GM19455 (cell line): ENCODE results near the gene SLC38A3.
A peak's percentile ranks its signal among the peaks of the same experiment; 100 is the strongest.
"Not testable (repeated sequence)": the region's sequence is repeated elsewhere in the genome, so short reads cannot be mapped to it uniquely, and the experiment has no call there.

ENCODE experiments used
- ATAC-seq: cut with Tn5 transposase; IDR thresholded peaks from one replicate; pipeline ENCODE4 v1.9.1; 2021; ENCODE audit not compliant: unreplicated experiment

The SLC38A3 gene

GRCh38 chr3:50229490-50229889, 24.4 kb downstream of the SLC38A3 start:
- no peak for ATAC-seq

GRCh38 chr3:50230104-50230793, 25.2 kb downstream of the SLC38A3 start:
- ATAC-seq: no peak

GRCh38 chr3:50230794-50231125, 25.7 kb downstream of the SLC38A3 start:
- no peak for ATAC-seq

DNA sequence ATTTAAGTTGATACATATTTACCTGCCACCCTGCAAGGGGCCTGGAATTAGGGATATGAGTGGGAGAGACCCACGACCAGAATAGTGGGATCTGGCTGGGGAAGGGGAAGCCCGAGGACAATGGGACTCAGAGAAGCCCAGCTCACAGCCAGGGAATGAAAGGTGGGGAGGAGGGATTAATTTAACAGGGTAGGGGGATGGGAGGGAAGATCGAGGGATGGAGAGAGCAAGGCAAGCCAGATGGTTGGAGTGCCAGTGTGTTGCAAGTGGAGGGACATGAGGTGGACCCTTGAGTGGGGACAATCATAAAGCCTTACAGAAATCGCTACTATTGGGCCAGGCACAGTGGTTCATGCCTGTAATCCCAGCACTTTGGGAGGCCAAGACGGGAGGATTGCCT, 26.5 kb downstream of the SLC38A3 start:
- ATAC-seq: no peak

GRCh38 chr3:50232303-50232702, 27.2 kb downstream of the SLC38A3 start:
- ATAC-seq: no peak

GRCh38 chr3:50233176-50233575, 28.1 kb downstream of the SLC38A3 start:
- no peak for ATAC-seq

GRCh38 chr3:50235716-50236483, 30.8 kb downstream of the SLC38A3 start, which contains the start of gene GNAI2:
Gene GNAI2 (plus strand): TSS chr3:50236204. CDS start chr3:50236336, 132 bp downstream.
- peak; percentile 90 for ATAC-seq

- no peak for ATAC-seq
Observed at GRCh38 chr3:50236484-50237132, 31.5 kb downstream of the SLC38A3 start.

- ATAC-seq: no peak
Observed at GRCh38 chr3:50237133-50237651, 32.1 kb downstream of the SLC38A3 start.

DNA sequence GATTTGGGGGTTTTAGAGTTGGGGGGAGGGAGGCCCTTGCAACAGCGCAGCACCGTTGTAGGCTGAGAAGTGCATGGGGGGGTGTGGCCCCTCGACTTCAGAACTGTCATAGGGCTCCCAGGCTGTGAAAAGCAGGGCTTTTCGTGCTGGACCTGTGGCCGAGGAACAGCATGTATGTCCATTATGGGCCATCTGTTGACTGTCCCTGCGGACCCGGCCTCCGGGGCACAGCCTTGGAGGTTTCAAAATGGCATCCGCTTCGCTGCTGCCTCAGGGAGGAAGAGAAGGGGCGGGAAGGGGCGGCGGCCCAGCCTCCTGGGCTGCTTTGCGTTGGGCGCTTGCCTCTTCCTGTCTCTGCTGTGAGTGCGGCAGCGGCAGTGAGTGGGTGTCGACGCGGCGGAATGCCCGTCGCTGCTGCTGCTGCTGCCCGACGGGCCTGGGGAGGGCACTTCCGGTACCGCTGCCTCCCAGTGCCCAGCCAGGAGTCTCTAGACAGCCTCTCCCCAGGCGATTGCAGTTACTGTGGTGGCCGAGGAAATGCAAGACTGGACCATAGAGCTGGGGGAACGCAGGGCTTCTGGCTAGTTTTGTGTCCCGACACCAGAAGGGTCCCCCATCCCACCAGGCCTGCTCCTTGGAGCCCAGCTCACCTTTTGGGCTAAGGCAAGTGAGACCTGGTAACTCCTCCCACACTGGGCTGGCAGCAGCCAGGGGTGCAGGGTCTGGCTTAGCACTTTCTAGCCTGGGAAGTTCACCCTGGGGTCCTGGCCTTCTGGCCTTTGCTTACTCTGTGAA, 32.9 kb downstream of the SLC38A3 start:
- ATAC-seq: no peak

DNA sequence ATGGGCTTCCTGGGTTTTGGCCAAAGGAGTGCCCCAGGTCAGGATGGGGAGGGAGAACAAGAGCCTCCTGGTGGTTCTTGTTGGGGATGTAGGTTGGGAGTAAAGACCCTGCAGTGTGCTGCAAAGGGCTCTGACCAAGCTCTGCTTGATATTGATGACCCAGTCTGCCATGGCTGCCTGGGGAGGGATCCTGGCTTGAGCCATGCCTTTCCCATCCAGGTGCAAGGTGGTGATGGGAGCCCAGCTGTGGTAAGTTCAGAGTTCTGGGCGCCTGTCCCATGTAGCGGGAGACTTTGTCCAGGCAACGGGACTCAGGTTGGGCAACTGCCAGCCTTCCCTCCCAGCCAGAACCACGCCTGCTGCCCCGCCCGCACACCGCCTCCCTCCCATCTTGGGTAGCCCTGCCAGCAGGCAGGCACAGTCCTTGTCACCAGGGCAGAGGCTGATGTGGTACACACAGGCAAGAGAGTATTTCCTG, 33.5 kb downstream of the SLC38A3 start:
- no peak for ATAC-seq

DNA sequence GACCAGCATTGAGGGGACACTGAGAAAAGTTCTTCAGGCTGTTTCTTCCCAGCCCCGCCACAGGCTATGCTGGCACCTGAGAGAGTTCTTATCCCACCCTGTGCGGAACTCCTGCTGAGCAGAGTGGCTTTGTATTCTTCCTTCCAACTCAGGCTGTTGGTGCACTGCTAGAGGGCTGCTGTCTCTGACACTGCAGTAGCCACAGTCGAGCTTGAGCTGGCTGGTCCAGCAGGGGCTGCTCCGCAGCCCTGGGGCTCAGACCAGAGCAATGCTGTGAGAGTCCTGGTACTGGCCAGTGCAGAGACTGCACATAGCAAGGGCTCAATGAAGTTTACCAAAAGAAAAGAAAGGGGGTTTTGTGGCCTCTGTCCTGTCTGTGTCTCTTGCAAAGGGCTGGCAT, 34.6 kb downstream of the SLC38A3 start:
- no peak for ATAC-seq

GRCh38 chr3:50241163-50241562, 36.1 kb downstream of the SLC38A3 start:
- no peak for ATAC-seq

GRCh38 chr3:50241713-50242380, 36.8 kb downstream of the SLC38A3 start:
- no peak for ATAC-seq

- no peak for ATAC-seq
Observed at GRCh38 chr3:50242381-50242770, 37.3 kb downstream of the SLC38A3 start.

GRCh38 chr3:50242851-50243542, 37.9 kb downstream of the SLC38A3 start:
- ATAC-seq: no peak

GRCh38 chr3:50243543-50243895, 38.4 kb downstream of the SLC38A3 start:
- no peak for ATAC-seq

DNA sequence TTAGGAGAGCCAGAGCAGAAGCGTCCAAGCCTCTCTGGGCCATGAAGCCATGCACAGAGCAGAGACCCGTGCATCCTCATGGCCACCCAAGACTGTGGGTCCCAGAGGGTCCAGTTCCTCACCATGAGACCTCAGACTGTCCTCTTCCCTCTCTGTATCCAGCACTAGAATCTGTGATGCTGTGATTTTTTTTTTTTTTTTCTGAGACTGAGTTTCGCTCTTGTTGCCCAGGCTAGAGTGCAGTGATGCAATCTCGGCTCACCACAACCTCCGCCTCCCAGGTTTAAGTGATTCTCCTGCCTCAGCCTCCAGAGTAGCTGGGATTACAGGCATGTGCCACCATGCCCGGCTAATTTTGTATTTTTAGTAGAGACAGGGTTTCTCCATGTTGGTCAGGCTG, 39.7 kb downstream of the SLC38A3 start:
- ATAC-seq: not testable (repeated sequence)

- ATAC-seq: no peak
Observed at GRCh38 chr3:50245251-50245745, 40.2 kb downstream of the SLC38A3 start.
